NCI-H1436 treated with DMSO at 0.1 percent for 48 hours (cell line): Measurements from ENCODE around the gene RELB.

Source experiments
- DNase-seq: peaks from one replicate; lab custom pipeline; 2025; lab: John Stamatoyannopoulos, UW

RELB gene

GRCh38 chr19:45021971-45022370 is 20.7 kb downstream of the RELB start:
- no peak for DNase-seq

GRCh38 chr19:45023048-45023447 is 21.8 kb downstream of the RELB start:
- DNase-seq = no peak

GRCh38 chr19:45025264-45025663 is 24.0 kb downstream of the RELB start:
- DNase-seq = no peak

GRCh38 chr19:45027371-45027770 is 26.1 kb downstream of the RELB start:
- no peak for DNase-seq

- DNase-seq = no peak
Measured at GRCh38 chr19:45030825-45031224, 29.6 kb downstream of the RELB start.

GRCh38 chr19:45032421-45032820 is 31.2 kb downstream of the RELB start:
- DNase-seq = no peak

GRCh38 chr19:45035755-45036154 is 34.5 kb downstream of the RELB start:
- DNase-seq = no peak

- no peak for DNase-seq
Measured at GRCh38 chr19:45037393-45038169, 36.3 kb downstream of the RELB start.

- peak; percentile 33 for DNase-seq
Measured at GRCh38 chr19:45038931-45039893, 37.9 kb downstream of the RELB start, which contains the start of gene CLASRP. TSS of gene CLASRP (plus strand) at chr19:45039045. CDS start at chr19:45040213, 1,168 bp downstream.

- DNase-seq = no peak
Measured at GRCh38 chr19:45040059-45040771, 39.0 kb downstream of the RELB start.

- DNase-seq = no peak
Measured at GRCh38 chr19:45041125-45041524, 39.9 kb downstream of the RELB start.

GRCh38 chr19:45045671-45046353 is 44.5 kb downstream of the RELB start:
- DNase-seq = no peak

GRCh38 chr19:45046355-45046754 is 45.1 kb downstream of the RELB start:
- no peak for DNase-seq

- no peak for DNase-seq
Measured at GRCh38 chr19:45047188-45047797, 46.0 kb downstream of the RELB start.

- no peak for DNase-seq
Measured at GRCh38 chr19:45049073-45049736, 47.9 kb downstream of the RELB start.

- DNase-seq = no peak
Measured at GRCh38 chr19:45050036-45050435, 48.8 kb downstream of the RELB start.

GRCh38 chr19:45051929-45052579 is 50.8 kb downstream of the RELB start:
- DNase-seq = no peak

GRCh38 chr19:45056831-45057230 is 55.6 kb downstream of the RELB start:
- no peak for DNase-seq

GRCh38 chr19:45057444-45057843 is 56.2 kb downstream of the RELB start:
- no peak for DNase-seq

GRCh38 chr19:45058622-45059159 is 57.4 kb downstream of the RELB start:
- DNase-seq = no peak
